ENCODE results near the gene RECK.
"Not testable (repeated sequence)": the region's sequence is repeated elsewhere in the genome, so short reads cannot be mapped to it uniquely, and the experiment has no call there.

Gene RECK

DNA sequence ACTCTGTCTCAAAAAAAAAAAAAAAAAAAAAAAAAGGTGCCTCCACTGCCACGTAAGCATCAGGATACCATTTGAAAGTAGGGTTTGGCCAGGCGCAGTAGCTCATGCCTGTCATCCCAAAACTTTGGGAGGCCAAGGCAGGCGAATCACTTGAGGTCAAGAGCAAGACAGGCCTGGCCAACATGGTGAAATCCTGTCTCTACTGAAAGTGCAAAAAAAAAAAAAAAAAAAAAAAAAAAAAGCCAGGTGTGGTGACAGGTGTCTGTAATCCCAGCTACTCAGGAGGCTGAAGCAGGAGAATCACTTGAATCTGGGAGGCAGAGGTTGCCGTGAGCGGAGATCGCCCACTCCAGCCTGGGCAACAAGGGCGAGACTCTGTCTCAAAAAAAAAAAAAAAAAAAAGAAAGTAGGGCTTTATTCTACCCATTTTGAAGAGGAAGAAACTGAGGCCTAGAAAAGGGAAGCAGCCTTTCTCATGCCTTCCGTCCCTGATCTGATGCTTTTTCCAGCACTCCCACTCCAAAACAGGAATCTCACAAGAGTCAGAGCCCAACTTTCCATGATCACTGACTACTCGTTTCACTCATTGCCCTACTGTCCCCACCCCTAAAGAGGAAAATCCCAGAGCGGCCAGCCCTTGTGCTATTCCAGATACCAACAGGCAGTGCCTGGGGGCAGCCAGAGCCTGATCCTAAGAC lies 116.2 kb downstream of the RECK start:
- no peak for DNase-seq (ENCODE audit: low read depth)
- peaks cover 53% of the 10 kb centered on the region for H3K4me1 ChIP-seq (ENCODE audit: control insufficient read depth, insufficient read depth, low read length)
- no peak overlapping the region for H3K9ac ChIP-seq (ENCODE audit: low read length)
- no peak overlapping the region for H3K4me3 ChIP-seq (ENCODE audit: low read length)
- no peaks in the 10 kb centered on the region for H3K27me3 ChIP-seq (replicated peaks; ENCODE audit: control insufficient read depth, insufficient read depth, low read length)
- peaks cover 5% of the 10 kb centered on the region for H3K9me3 ChIP-seq (ENCODE audit: control insufficient read depth, low read length)
- H3K36me3 ChIP-seq (ENCODE audit: control insufficient read depth, insufficient read depth, low read length, severe bottlenecking) = peaks cover 42% of the 10 kb centered on the region

DNA sequence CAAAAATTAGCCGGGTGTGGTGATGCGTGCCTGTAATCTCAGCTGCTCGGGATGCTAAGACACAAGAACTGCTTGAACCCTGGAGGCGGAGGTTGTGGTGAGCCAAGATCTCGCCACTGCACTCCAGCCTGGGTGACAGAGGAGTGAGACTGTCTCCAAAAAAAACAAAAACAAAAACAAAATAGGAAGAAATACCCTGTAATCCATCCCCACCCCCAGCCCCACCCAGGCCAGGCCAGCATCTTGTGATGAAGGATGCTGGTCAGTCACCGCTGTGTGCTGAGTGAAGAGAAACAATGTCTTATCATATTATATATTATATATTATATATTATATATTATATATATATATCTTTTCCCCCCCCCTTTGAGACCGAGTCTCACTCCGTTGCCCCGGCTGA lies 117.0 kb downstream of the RECK start:
- H3K4me3 ChIP-seq (ENCODE audit: low read length) = no peak overlapping the region
- H3K36me3 ChIP-seq (ENCODE audit: control insufficient read depth, insufficient read depth, low read length, severe bottlenecking) = peaks cover 42% of the 10 kb centered on the region
- H3K9ac ChIP-seq (ENCODE audit: low read length) = peak overlapping the region; percentile 58
- no peak for DNase-seq (ENCODE audit: low read depth)
- no peaks in the 10 kb centered on the region for H3K27me3 ChIP-seq (replicated peaks; ENCODE audit: control insufficient read depth, insufficient read depth, low read length)
- peaks cover 54% of the 10 kb centered on the region for H3K4me1 ChIP-seq (ENCODE audit: control insufficient read depth, insufficient read depth, low read length)
- peaks cover 5% of the 10 kb centered on the region for H3K9me3 ChIP-seq (ENCODE audit: control insufficient read depth, low read length)

GRCh38 chr9:36154331-36154952 lies 117.7 kb downstream of the RECK start:
- H3K36me3 ChIP-seq (ENCODE audit: control insufficient read depth, insufficient read depth, low read length, severe bottlenecking) = peaks cover 42% of the 10 kb centered on the region
- peak overlapping the region; percentile 61 for H3K4me3 ChIP-seq (ENCODE audit: low read length)
- peaks cover 5% of the 10 kb centered on the region for H3K9me3 ChIP-seq (ENCODE audit: control insufficient read depth, low read length)
- DNase-seq (ENCODE audit: low read depth) = no peak
- H3K9ac ChIP-seq (ENCODE audit: low read length) = peak overlapping the region; percentile 58
- peaks cover 53% of the 10 kb centered on the region for H3K4me1 ChIP-seq (ENCODE audit: control insufficient read depth, insufficient read depth, low read length)
- H3K27me3 ChIP-seq (replicated peaks; ENCODE audit: control insufficient read depth, insufficient read depth, low read length) = no peaks in the 10 kb centered on the region

- H3K4me3 ChIP-seq (ENCODE audit: low read length) = no peak overlapping the region
- H3K9ac ChIP-seq (ENCODE audit: low read length) = no peak overlapping the region
- no peaks in the 10 kb centered on the region for H3K27me3 ChIP-seq (replicated peaks; ENCODE audit: control insufficient read depth, insufficient read depth, low read length)
- H3K36me3 ChIP-seq (ENCODE audit: control insufficient read depth, insufficient read depth, low read length, severe bottlenecking) = peaks cover 32% of the 10 kb centered on the region
- DNase-seq (ENCODE audit: low read depth) = no peak
- peaks cover 5% of the 10 kb centered on the region for H3K9me3 ChIP-seq (ENCODE audit: control insufficient read depth, low read length)
- peaks cover 43% of the 10 kb centered on the region for H3K4me1 ChIP-seq (ENCODE audit: control insufficient read depth, insufficient read depth, low read length)
Observed at GRCh38 chr9:36156116-36156515, 119.4 kb downstream of the RECK start.

- H3K27me3 ChIP-seq (replicated peaks; ENCODE audit: control insufficient read depth, insufficient read depth, low read length) = no peaks in the 10 kb centered on the region
- H3K4me3 ChIP-seq (ENCODE audit: low read length) = no peak overlapping the region
- peaks cover 55% of the 10 kb centered on the region for H3K4me1 ChIP-seq (ENCODE audit: control insufficient read depth, insufficient read depth, low read length)
- H3K36me3 ChIP-seq (ENCODE audit: control insufficient read depth, insufficient read depth, low read length, severe bottlenecking) = peaks cover 24% of the 10 kb centered on the region
- DNase-seq (ENCODE audit: low read depth) = no peak
- no peak overlapping the region for H3K9ac ChIP-seq (ENCODE audit: low read length)
- peaks cover 5% of the 10 kb centered on the region for H3K9me3 ChIP-seq (ENCODE audit: control insufficient read depth, low read length)
Observed at GRCh38 chr9:36158122-36158521, 121.4 kb downstream of the RECK start.

DNA sequence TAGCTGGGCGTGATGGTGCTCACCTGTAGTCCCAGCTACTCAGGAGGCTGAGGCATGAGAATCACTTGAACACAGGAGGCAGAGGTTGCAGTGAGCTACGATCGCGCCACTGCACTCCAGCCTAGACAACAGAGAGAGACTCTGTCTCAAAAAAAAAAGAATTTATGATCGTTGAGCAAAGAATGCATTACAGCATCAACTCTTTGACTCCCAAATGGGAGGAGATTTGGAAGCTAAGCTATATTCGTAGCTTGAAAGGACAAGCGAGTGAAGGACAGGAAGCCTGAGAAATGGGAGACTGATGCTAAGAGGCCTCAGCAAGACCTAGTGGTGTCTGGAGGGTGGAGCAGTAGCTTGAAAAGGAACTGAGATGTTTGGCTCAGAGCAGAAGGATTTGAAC lies 122.2 kb downstream of the RECK start:
- H3K27me3 ChIP-seq (replicated peaks; ENCODE audit: control insufficient read depth, insufficient read depth, low read length) = no peaks in the 10 kb centered on the region
- peaks cover 21% of the 10 kb centered on the region for H3K36me3 ChIP-seq (ENCODE audit: control insufficient read depth, insufficient read depth, low read length, severe bottlenecking)
- H3K4me3 ChIP-seq (ENCODE audit: low read length) = no peak overlapping the region
- no peak for DNase-seq (ENCODE audit: low read depth)
- peaks cover 60% of the 10 kb centered on the region for H3K4me1 ChIP-seq (ENCODE audit: control insufficient read depth, insufficient read depth, low read length)
- peaks cover 5% of the 10 kb centered on the region for H3K9me3 ChIP-seq (ENCODE audit: control insufficient read depth, low read length)
- peak overlapping the region; percentile 23 for H3K9ac ChIP-seq (ENCODE audit: low read length)

DNA sequence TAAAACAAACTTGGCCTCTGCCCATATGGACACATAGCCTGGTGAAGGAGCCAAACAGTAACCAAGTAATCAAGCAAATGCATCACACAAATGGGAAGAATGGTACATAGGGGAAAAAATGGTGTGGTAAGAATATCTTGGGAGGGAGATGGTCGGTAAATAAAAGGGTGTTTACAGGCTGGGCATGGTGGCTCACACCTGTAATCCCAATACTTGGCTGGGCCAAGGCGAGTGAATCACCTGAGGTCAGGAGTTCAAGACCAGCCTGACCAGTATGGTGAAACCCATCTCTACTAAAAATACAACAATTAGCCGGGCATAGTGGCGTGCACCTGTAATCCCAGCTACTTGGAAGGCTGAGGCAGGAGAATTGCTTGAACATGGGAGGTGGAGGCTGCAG lies 122.8 kb downstream of the RECK start:
- DNase-seq (ENCODE audit: low read depth); H3K9me3 ChIP-seq (ENCODE audit: control insufficient read depth, low read length); H3K27me3 ChIP-seq (replicated peaks; ENCODE audit: control insufficient read depth, insufficient read depth, low read length); H3K4me3 ChIP-seq (ENCODE audit: low read length): not testable (repeated sequence)
- H3K9ac ChIP-seq (ENCODE audit: low read length) = peak overlapping the region; percentile 23
- peaks cover 21% of the 10 kb centered on the region for H3K36me3 ChIP-seq (ENCODE audit: control insufficient read depth, insufficient read depth, low read length, severe bottlenecking)
- peaks cover 60% of the 10 kb centered on the region for H3K4me1 ChIP-seq (ENCODE audit: control insufficient read depth, insufficient read depth, low read length)

DNA sequence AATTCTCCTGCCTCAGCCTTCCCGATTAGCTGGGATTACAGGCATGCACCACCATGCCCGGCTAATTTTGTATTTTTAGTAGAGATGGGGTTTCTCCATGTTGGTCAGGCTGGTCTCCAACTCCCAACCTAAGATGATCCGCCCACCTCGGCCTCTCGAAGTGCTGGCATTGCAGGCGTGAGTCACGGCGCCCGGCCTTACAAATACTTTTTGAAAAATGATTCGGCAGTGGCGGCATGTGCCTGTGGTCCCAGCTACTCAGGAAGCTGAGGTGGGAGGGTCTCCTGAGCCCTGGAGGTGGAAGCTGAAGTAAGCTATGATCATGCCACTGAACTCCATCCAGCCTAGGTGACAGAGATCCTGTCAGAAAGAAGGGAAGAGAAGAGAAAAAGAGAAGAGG lies 123.4 kb downstream of the RECK start:
- H3K27me3 ChIP-seq (replicated peaks; ENCODE audit: control insufficient read depth, insufficient read depth, low read length); H3K4me3 ChIP-seq (ENCODE audit: low read length); H3K9me3 ChIP-seq (ENCODE audit: control insufficient read depth, low read length); H3K9ac ChIP-seq (ENCODE audit: low read length); DNase-seq (ENCODE audit: low read depth): not testable (repeated sequence)
- Histone ChIP-seq H3K36me3 (ENCODE audit: control insufficient read depth, insufficient read depth, low read length, severe bottlenecking) (peaks cover 21% of the 10 kb centered on the region), H3K4me1 (ENCODE audit: control insufficient read depth, insufficient read depth, low read length) (peaks cover 60% of the 10 kb centered on the region)

DNA sequence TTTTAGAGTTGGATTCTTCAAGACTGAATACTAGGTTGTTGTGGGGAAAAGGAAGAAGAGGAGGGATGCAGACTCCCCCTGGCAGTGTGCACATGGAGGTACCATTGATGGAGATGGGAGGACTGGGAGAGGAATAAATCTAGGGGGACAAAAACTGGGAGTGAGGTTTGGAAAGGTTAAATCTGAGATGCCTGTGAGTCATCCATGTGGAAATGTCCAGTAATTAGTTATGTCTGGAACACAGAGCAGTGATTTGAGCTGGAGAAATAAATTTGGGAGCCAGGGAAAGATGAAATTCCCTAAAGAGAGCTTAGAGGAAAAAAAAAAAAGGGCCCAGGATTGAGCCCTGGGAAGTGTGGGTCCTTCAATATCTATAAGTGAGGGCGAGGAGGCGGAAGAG lies 124.5 kb downstream of the RECK start:
- Histone ChIP-seq H3K4me1 (ENCODE audit: control insufficient read depth, insufficient read depth, low read length) (peaks cover 67% of the 10 kb centered on the region), H3K27me3 (replicated peaks; ENCODE audit: control insufficient read depth, insufficient read depth, low read length) (no peaks in the 10 kb centered on the region), H3K4me3 (ENCODE audit: low read length) (no peak overlapping the region), H3K9me3 (ENCODE audit: control insufficient read depth, low read length) (peaks cover 5% of the 10 kb centered on the region), H3K9ac (ENCODE audit: low read length) (no peak overlapping the region), H3K36me3 (ENCODE audit: control insufficient read depth, insufficient read depth, low read length, severe bottlenecking) (peaks cover 12% of the 10 kb centered on the region)
- peak; percentile 62 for DNase-seq (ENCODE audit: low read depth)

DNA sequence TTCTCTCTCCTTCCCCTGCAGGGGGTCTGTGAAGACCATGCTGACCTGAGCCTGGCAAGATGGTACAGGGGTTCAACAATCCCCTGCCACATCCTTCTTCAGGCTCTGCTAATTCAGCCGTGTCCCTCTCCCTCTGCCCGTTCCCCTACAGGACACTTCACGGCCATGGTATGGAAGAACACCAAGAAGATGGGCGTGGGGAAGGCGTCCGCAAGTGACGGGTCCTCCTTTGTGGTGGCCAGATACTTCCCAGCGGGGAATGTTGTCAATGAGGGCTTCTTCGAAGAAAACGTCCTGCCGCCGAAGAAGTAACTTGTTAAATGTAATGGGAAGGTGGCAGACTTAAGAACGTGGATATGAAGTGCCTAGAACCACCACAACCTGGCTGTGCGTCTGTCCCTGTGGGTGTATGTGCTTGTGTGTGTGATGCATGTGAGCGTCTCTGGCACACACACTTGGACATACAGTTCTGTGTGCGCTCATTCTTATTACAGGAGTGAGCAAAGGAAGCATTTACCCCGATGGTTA lies 125.6 kb downstream of the RECK start:
- Histone ChIP-seq H3K36me3 (ENCODE audit: control insufficient read depth, insufficient read depth, low read length, severe bottlenecking) (peaks cover 5% of the 10 kb centered on the region), H3K9ac (ENCODE audit: low read length) (no peak overlapping the region), H3K27me3 (replicated peaks; ENCODE audit: control insufficient read depth, insufficient read depth, low read length) (no peaks in the 10 kb centered on the region), H3K4me3 (ENCODE audit: low read length) (no peak overlapping the region), H3K4me1 (ENCODE audit: control insufficient read depth, insufficient read depth, low read length) (peaks cover 67% of the 10 kb centered on the region), H3K9me3 (ENCODE audit: control insufficient read depth, low read length) (no peaks in the 10 kb centered on the region)
- no peak for DNase-seq (ENCODE audit: low read depth)

GRCh38 chr9:36163049-36163785 lies 126.5 kb downstream of the RECK start:
- peaks cover 63% of the 10 kb centered on the region for H3K4me1 ChIP-seq (ENCODE audit: control insufficient read depth, insufficient read depth, low read length)

More at GRCh38 chr9:36163049-36163785, 126.5 kb downstream of the RECK start:
- peak; percentile 57 for DNase-seq (ENCODE audit: low read depth)
- Histone ChIP-seq H3K4me3 (ENCODE audit: low read length) (peak overlapping the region; percentile 21), H3K27me3 (replicated peaks; ENCODE audit: control insufficient read depth, insufficient read depth, low read length) (no peaks in the 10 kb centered on the region), H3K9ac (ENCODE audit: low read length) (peak overlapping the region; percentile 74), H3K36me3 (ENCODE audit: control insufficient read depth, insufficient read depth, low read length, severe bottlenecking) (peaks cover 5% of the 10 kb centered on the region), H3K9me3 (ENCODE audit: control insufficient read depth, low read length) (no peaks in the 10 kb centered on the region)
